Measurements from ENCODE around the gene TRIM41.
"Not testable (repeated sequence)": the region's sequence is repeated elsewhere in the genome, so short reads cannot be mapped to it uniquely, and the experiment has no call there.

TRIM41 gene

DNA sequence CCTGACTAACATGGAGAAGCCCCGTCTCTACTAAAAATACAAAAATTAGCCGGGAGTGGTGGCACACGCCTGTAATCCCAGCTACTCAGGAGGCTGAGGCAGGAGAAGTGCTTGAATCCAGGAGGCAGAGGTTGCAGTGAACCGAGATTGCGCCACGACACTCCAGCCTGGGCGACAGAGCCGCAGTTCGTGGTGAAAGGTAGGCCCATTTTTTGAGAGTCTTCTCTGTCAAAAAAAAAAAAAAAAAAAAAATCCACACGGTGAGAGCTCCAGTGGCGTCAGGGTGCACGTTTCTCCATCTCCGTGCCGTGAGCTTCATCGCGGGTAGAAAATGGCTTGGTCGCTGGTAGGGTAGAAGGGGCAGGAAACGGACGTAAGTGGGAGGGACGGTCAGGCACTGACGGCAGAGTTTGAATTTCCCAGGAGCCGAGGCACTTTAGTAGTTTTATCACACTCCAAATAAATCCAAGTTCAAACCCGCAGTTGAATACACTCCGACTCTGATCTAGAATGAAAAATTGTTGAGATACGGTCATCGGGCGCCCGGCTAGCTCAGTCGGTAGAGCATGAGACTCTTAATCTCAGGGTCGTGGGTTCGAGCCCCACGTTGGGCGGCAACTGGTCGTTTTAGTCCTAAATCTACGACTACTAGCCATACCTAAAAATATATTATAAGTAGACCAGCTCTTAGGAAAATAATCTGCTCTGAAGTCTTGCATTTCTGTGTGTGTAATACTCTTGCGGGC lies 15.7 kb upstream of the TRIM41 start:
- H3K36me3 ChIP-seq (ENCODE audit: insufficient read depth, insufficient read length, low read length), result no peaks in the 10 kb centered on the region
- TF ChIP-seq SUZ12 (IDR thresholded peaks at IDR 0.05; ENCODE audit: extremely low read depth, insufficient read depth, insufficient read length), result no peak
- TF ChIP-seq ZNF274 (IDR thresholded peaks at IDR 0.05; ENCODE audit: low read depth, low read length), result no peak
- no peak for TF ChIP-seq YY1 (IDR thresholded peaks at IDR 0.05; ENCODE audit: insufficient read depth, insufficient read length)
- H3K27me3 ChIP-seq (ENCODE audit: insufficient read depth, insufficient read length), result peaks cover 39% of the 10 kb centered on the region
- no peak for DNase-seq (ENCODE audit: low read depth, low spot score)
- H3K9me3 ChIP-seq (ENCODE audit: insufficient read depth, low read length), result no peaks in the 10 kb centered on the region
- H3K9ac ChIP-seq (ENCODE audit: insufficient read length, low read depth), result peak overlapping the region; percentile 83
- no peaks in the 10 kb centered on the region for H3K4me1 ChIP-seq (ENCODE audit: insufficient read depth, insufficient read length)
- peak overlapping the region; percentile 83 for H3K4me3 ChIP-seq (ENCODE audit: insufficient read length, low read depth)

DNA sequence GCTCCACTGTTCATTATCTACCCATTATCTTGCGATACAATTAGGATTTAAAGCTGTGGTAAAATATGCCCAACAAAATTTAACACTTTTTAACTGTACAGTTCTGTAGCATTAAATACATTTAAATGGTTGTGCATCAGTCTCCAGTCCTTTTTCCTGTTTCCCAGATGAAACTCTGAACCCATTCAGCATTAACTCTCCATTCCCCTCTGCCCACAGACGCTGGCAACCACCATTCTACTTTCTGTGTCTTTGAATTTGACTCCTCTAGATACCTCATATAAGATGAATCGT lies 15.2 kb upstream of the TRIM41 start:
- H3K9me3 ChIP-seq (ENCODE audit: insufficient read depth, low read length), result no peaks in the 10 kb centered on the region
- peaks cover 37% of the 10 kb centered on the region for H3K27me3 ChIP-seq (ENCODE audit: insufficient read depth, insufficient read length)
- DNase-seq (ENCODE audit: low read depth, low spot score), result no peak
- no peak for TF ChIP-seq ZNF274 (IDR thresholded peaks at IDR 0.05; ENCODE audit: low read depth, low read length)
- no peak for TF ChIP-seq YY1 (IDR thresholded peaks at IDR 0.05; ENCODE audit: insufficient read depth, insufficient read length)
- TF ChIP-seq SUZ12 (IDR thresholded peaks at IDR 0.05; ENCODE audit: extremely low read depth, insufficient read depth, insufficient read length), result no peak
- H3K36me3 ChIP-seq (ENCODE audit: insufficient read depth, insufficient read length, low read length), result no peaks in the 10 kb centered on the region
- no peak overlapping the region for H3K9ac ChIP-seq (ENCODE audit: insufficient read length, low read depth)
- H3K4me1 ChIP-seq (ENCODE audit: insufficient read depth, insufficient read length), result no peaks in the 10 kb centered on the region
- no peak overlapping the region for H3K4me3 ChIP-seq (ENCODE audit: insufficient read length, low read depth)

DNA sequence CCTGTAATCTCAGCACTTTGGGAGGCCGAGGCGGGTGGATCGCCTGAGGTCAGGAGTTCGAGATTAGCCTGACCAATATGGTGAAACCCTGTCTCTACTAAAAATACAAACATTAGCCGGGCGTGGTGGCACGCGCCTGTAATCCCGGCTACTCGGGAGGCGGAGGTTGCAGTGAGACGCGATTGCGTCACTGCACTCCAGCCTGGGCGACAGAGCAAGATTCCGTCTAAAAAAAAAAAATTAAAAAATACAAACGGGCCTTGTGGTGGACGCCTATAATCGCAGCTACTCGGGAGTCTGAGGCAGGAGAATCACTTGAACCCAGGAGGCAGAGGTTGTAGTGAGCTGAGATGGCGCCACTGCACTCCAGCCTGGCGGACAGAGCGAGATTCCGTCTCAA lies 14.1 kb upstream of the TRIM41 start:
- not testable (repeated sequence) for H3K9me3 ChIP-seq (ENCODE audit: insufficient read depth, low read length); H3K4me3 ChIP-seq (ENCODE audit: insufficient read length, low read depth); H3K9ac ChIP-seq (ENCODE audit: insufficient read length, low read depth); DNase-seq (ENCODE audit: low read depth, low spot score); H3K4me1 ChIP-seq (ENCODE audit: insufficient read depth, insufficient read length); H3K36me3 ChIP-seq (ENCODE audit: insufficient read depth, insufficient read length, low read length)
- peaks cover 26% of the 10 kb centered on the region for H3K27me3 ChIP-seq (ENCODE audit: insufficient read depth, insufficient read length)

DNA sequence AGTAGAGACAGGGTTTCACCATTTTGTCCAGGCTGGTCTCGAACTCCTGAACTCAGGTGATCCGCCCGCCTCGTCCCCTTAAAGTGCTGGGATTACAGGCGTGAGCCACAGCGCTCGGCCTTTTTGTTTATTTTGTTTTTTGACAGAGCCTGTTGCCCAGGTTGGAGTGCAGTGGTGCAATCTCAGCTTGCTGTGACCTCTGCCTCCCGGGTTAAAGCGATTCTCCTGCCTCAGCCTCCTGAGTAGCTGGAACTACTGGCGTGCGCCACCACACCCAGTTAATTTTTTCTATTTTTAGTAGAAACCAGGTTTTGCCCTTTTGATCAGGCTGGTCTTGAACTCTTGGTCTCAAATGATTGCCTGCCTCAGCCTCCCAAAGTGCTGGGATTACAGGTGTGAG lies 12.9 kb upstream of the TRIM41 start:
- H3K9ac ChIP-seq (ENCODE audit: insufficient read length, low read depth); H3K36me3 ChIP-seq (ENCODE audit: insufficient read depth, insufficient read length, low read length); DNase-seq (ENCODE audit: low read depth, low spot score); H3K4me1 ChIP-seq (ENCODE audit: insufficient read depth, insufficient read length); H3K4me3 ChIP-seq (ENCODE audit: insufficient read length, low read depth); H3K9me3 ChIP-seq (ENCODE audit: insufficient read depth, low read length): not testable (repeated sequence)
- peaks cover 15% of the 10 kb centered on the region for H3K27me3 ChIP-seq (ENCODE audit: insufficient read depth, insufficient read length)

DNA sequence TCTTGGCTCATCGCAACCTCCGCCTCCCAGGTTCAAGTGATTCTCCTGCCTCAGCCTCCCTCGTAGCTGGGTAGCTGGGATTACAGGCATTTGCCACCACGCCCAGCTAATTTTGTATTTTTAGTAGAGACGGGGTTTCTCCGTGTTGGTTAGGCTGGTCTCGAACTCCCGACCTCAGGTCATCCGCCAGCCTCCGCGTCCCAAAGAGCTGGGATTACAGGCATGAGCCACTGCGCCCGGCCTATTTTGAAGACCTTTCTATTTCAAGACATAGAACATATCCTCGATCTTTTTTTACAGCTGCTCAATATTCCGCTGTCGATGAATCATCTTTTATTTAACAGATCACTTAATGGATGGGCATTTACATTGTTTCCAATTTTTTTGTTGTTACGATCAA lies 12.4 kb upstream of the TRIM41 start:
- not testable (repeated sequence) for H3K9me3 ChIP-seq (ENCODE audit: insufficient read depth, low read length); H3K4me3 ChIP-seq (ENCODE audit: insufficient read length, low read depth); H3K36me3 ChIP-seq (ENCODE audit: insufficient read depth, insufficient read length, low read length); H3K9ac ChIP-seq (ENCODE audit: insufficient read length, low read depth); DNase-seq (ENCODE audit: low read depth, low spot score); H3K4me1 ChIP-seq (ENCODE audit: insufficient read depth, insufficient read length); H3K27me3 ChIP-seq (ENCODE audit: insufficient read depth, insufficient read length)

DNA sequence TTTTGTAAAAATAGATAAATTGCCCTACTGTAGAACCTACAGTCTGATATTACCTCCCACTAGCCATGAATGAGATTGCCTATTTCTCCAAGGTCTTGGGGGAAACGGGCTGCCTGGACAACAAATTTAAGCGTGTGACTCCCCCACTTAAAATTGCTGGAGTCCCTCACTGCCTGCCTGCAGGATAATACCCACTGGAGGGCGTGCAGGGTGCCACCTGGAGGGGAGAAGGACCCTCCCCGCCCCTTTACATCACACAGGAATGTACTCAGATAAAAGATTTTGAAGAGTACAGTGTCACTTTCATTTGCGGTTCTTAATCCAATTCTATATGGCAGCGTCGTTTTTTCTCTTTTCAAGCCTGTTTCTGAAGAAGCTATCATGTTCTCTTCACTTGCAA lies 11.9 kb upstream of the TRIM41 start:
- peaks cover 4% of the 10 kb centered on the region for H3K27me3 ChIP-seq (ENCODE audit: insufficient read depth, insufficient read length)
- no peak overlapping the region for H3K4me3 ChIP-seq (ENCODE audit: insufficient read length, low read depth)
- H3K9me3 ChIP-seq (ENCODE audit: insufficient read depth, low read length), result no peaks in the 10 kb centered on the region
- no peak overlapping the region for H3K9ac ChIP-seq (ENCODE audit: insufficient read length, low read depth)
- DNase-seq (ENCODE audit: low read depth, low spot score), result no peak
- H3K4me1 ChIP-seq (ENCODE audit: insufficient read depth, insufficient read length), result peaks cover 1% of the 10 kb centered on the region
- TF ChIP-seq ZNF274 (IDR thresholded peaks at IDR 0.05; ENCODE audit: low read depth, low read length), result no peak
- TF ChIP-seq YY1 (IDR thresholded peaks at IDR 0.05; ENCODE audit: insufficient read depth, insufficient read length), result no peak
- no peak for TF ChIP-seq SUZ12 (IDR thresholded peaks at IDR 0.05; ENCODE audit: extremely low read depth, insufficient read depth, insufficient read length)
- H3K36me3 ChIP-seq (ENCODE audit: insufficient read depth, insufficient read length, low read length), result no peaks in the 10 kb centered on the region

DNA sequence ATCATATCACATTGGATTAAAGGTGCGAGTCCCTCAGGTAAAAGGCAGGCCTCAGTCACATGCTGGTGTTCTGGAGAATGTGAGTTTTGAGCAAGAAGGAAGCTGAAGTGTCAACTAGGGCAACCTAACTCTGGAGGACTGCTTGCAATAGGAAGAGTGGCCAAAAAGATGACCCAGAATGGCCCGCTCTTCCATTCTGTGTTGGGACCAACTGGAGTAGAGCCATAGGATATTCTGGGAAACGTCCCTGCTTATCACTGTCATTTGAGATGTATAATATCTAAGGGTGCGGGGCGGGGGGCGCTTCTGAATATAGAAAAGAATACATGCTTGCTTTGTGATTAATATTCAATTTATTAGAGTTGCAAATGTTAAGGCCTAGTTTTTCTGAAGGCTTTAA lies 11.0 kb upstream of the TRIM41 start:
- no peak overlapping the region for H3K9ac ChIP-seq (ENCODE audit: insufficient read length, low read depth)
- TF ChIP-seq YY1 (IDR thresholded peaks at IDR 0.05; ENCODE audit: insufficient read depth, insufficient read length) (no peak), ZNF274 (IDR thresholded peaks at IDR 0.05; ENCODE audit: low read depth, low read length) (no peak), SUZ12 (IDR thresholded peaks at IDR 0.05; ENCODE audit: extremely low read depth, insufficient read depth, insufficient read length) (no peak)
- no peaks in the 10 kb centered on the region for H3K9me3 ChIP-seq (ENCODE audit: insufficient read depth, low read length)
- DNase-seq (ENCODE audit: low read depth, low spot score), result no peak
- no peaks in the 10 kb centered on the region for H3K36me3 ChIP-seq (ENCODE audit: insufficient read depth, insufficient read length, low read length)
- no peak overlapping the region for H3K4me3 ChIP-seq (ENCODE audit: insufficient read length, low read depth)
- peaks cover 3% of the 10 kb centered on the region for H3K4me1 ChIP-seq (ENCODE audit: insufficient read depth, insufficient read length)
- H3K27me3 ChIP-seq (ENCODE audit: insufficient read depth, insufficient read length), result no peaks in the 10 kb centered on the region

DNA sequence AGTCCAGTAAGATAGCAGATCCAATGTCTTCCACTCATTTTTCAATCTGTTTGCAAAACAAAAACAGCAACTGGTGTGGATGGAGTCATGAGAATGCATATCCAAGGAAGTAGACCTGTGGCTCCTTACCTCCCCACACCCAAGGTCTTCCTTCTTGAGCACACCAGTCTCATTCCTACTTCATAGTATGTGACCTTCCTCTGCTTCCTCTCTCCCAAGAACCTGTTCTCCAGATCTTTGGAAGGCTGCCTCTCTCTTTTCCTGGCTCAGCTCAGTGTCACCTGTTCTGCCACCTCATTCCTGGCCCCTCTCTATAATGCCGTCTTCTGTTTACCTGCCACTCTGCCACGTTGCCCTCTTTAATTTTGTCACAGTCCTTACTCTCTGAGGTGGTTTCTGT lies 10.1 kb upstream of the TRIM41 start:
- Histone ChIP-seq H3K9ac (ENCODE audit: insufficient read length, low read depth) (no peak overlapping the region), H3K27me3 (ENCODE audit: insufficient read depth, insufficient read length) (no peaks in the 10 kb centered on the region), H3K4me3 (ENCODE audit: insufficient read length, low read depth) (no peak overlapping the region), H3K9me3 (ENCODE audit: insufficient read depth, low read length) (no peaks in the 10 kb centered on the region), H3K4me1 (ENCODE audit: insufficient read depth, insufficient read length) (peaks cover 3% of the 10 kb centered on the region), H3K36me3 (ENCODE audit: insufficient read depth, insufficient read length, low read length) (no peaks in the 10 kb centered on the region)
- TF ChIP-seq SUZ12 (IDR thresholded peaks at IDR 0.05; ENCODE audit: extremely low read depth, insufficient read depth, insufficient read length) (no peak), ZNF274 (IDR thresholded peaks at IDR 0.05; ENCODE audit: low read depth, low read length) (no peak), YY1 (IDR thresholded peaks at IDR 0.05; ENCODE audit: insufficient read depth, insufficient read length) (no peak)
- DNase-seq (ENCODE audit: low read depth, low spot score), result no peak

DNA sequence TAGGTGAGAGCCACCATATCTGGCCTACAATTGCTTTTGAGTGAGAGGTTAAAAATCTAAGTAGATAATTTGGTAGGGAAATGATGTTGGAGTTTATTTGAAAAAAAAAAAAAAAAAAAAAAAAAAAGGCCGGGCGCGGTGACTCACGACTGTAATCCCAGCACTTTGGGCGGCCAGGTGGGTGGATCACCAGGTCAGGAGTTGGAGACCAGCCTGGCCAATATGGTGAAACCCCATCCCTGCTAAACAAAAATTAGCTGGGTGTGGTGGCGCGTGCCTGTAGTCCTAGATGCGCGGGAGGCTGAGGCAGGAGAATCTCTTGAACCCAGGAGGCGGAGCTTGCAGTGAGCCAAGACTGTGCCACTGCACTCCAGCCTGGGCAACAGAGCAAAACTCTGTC lies 8.8 kb upstream of the TRIM41 start:
- H3K9me3 ChIP-seq (ENCODE audit: insufficient read depth, low read length); DNase-seq (ENCODE audit: low read depth, low spot score); H3K36me3 ChIP-seq (ENCODE audit: insufficient read depth, insufficient read length, low read length); H3K27me3 ChIP-seq (ENCODE audit: insufficient read depth, insufficient read length); H3K4me1 ChIP-seq (ENCODE audit: insufficient read depth, insufficient read length); H3K4me3 ChIP-seq (ENCODE audit: insufficient read length, low read depth); H3K9ac ChIP-seq (ENCODE audit: insufficient read length, low read depth): not testable (repeated sequence)
